HCT116 (cell line): ENCODE data around the gene BATF3.

ENCODE experiments used
- ATF3 ChIP-seq: IDR thresholded peaks from 2 replicates; pipeline ENCODE4 v1.6.1; 2012
- CBX3 ChIP-seq: IDR thresholded peaks from 2 replicates; pipeline ENCODE4 v1.6.1; 2012; ENCODE audit warnings: low read depth
- CTCF ChIP-seq, 3 experiments: fragments of 200-600 bp in 1 of 3; sonication (generic) in 1 of 3; IDR thresholded peaks in 2 of 3; conservative IDR thresholded peaks in 1 of 3; 2 replicates each; pipeline ENCODE4 v1.5.1; 2012 to 2017; ENCODE audit warnings: low read depth in 2 of 3, low read length in 2 of 3, antibody characterized with exemption in 1 of 3, borderline replicate concordance in 1 of 3, control low read depth in 1 of 3, mild to moderate bottlenecking in 1 of 3, mixed read lengths in 1 of 3, mixed run types in 1 of 3, moderate library complexity in 1 of 3; ENCODE audit not compliant: insufficient read depth in 1 of 3
- EZH2 ChIP-seq: fragments of 200-600 bp; sonication (generic); IDR thresholded peaks from 2 replicates; pipeline ENCODE4 v1.6.1; 2017; ENCODE audit warnings: antibody characterized with exemption, mixed run types
- EZH2phosphoT487 ChIP-seq: fragments of 200-600 bp; IDR thresholded peaks from 2 replicates; pipeline ENCODE4 v1.6.1; 2018; ENCODE audit warnings: antibody characterized with exemption, borderline replicate concordance
- JUND ChIP-seq: IDR thresholded peaks from 2 replicates; pipeline ENCODE4 v1.6.1; 2012
- MAX ChIP-seq: IDR thresholded peaks from 2 replicates; pipeline ENCODE4 v1.6.1; 2012
- POLR2A ChIP-seq: IDR thresholded peaks from 2 replicates; pipeline ENCODE4 v1.7.0; 2011; ENCODE audit warnings: borderline replicate concordance; ENCODE audit not compliant: insufficient read depth, insufficient read length; ENCODE audit errors: extremely low read depth
- POLR2AphosphoS5 ChIP-seq: IDR thresholded peaks from 2 replicates; pipeline ENCODE4 v1.6.1; 2011; ENCODE audit warnings: mild to moderate bottlenecking, low read depth, low read length, moderate library complexity
- TCF7L2 ChIP-seq: IDR thresholded peaks from 2 replicates; pipeline ENCODE4 v1.7.0; 2011; ENCODE audit warnings: borderline replicate concordance, inconsistent platforms; ENCODE audit not compliant: insufficient read depth, insufficient read length; ENCODE audit errors: extremely low read depth
- YY1 ChIP-seq: IDR thresholded peaks from 2 replicates; pipeline ENCODE4 v1.6.1; 2011; ENCODE audit warnings: low read length, low read depth, moderate library complexity, mild to moderate bottlenecking; ENCODE audit not compliant: insufficient replicate concordance; ENCODE audit errors: extremely low read depth
- ZFX ChIP-seq: fragments of 450-650 bp; IDR thresholded peaks from 2 replicates; pipeline ENCODE4 v1.6.1; 2017
- ZNF274 ChIP-seq: fragments of 200-500 bp; sonication (Bioruptor generic); IDR thresholded peaks from 2 replicates; pipeline ENCODE4 v1.6.1; 2014; ENCODE audit warnings: mild to moderate bottlenecking, low read depth, low read length, inconsistent platforms
- TF ChIP-seq, protein P1 (sequence below): IDR thresholded peaks from 2 replicates; pipeline ENCODE4 v1.6.1; 2011; ENCODE audit warnings: mild to moderate bottlenecking, low read length, moderate library complexity; ENCODE audit not compliant: insufficient replicate concordance; ENCODE audit errors: extremely low read depth

GRCh38 chr1:212677136-212677535 lies 22.5 kb downstream of the BATF3 start:
- TF ChIP-seq CBX3 = no peak
- no peak for TF ChIP-seq POLR2A
- TF ChIP-seq CTCF (IDR thresholded peaks at IDR 0.05 in 2 of 3, conservative IDR thresholded peaks at IDR 0.05 in 1 of 3; ENCODE audit: borderline replicate concordance in 1 of 3, insufficient read depth in 1 of 3, low read depth in 2 of 3, low read length in 2 of 3) = no peak
- TF ChIP-seq ZNF274 = no peak
- TF ChIP-seq TCF7L2 = no peak
- TF ChIP-seq MAX = no peak
- no peak for TF ChIP-seq YY1
- TF ChIP-seq JUND = no peak
- TF ChIP-seq, protein P1, sequence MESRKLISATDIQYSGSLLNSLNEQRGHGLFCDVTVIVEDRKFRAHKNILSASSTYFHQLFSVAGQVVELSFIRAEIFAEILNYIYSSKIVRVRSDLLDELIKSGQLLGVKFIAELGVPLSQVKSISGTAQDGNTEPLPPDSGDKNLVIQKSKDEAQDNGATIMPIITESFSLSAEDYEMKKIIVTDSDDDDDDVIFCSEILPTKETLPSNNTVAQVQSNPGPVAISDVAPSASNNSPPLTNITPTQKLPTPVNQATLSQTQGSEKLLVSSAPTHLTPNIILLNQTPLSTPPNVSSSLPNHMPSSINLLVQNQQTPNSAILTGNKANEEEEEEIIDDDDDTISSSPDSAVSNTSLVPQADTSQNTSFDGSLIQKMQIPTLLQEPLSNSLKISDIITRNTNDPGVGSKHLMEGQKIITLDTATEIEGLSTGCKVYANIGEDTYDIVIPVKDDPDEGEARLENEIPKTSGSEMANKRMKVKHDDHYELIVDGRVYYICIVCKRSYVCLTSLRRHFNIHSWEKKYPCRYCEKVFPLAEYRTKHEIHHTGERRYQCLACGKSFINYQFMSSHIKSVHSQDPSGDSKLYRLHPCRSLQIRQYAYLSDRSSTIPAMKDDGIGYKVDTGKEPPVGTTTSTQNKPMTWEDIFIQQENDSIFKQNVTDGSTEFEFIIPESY = no peak
- TF ChIP-seq EZH2 = no peak
- no peak for TF ChIP-seq POLR2AphosphoS5
- no peak for TF ChIP-seq ATF3
- no peak for TF ChIP-seq ZFX
- TF ChIP-seq EZH2phosphoT487 = no peak
